ENCODE measurements around the gene PILRA. TPM values are rescaled to one million over a fixed set of nuclear protein-coding genes. Genes with fewer than 3 reads are reported as not detected.

PILRA gene
- total and polyA plus RNA-seq, 2 of the 13 experiments (the other 11 are each of a cell fraction or from before 2014, with no cell fraction given) = 0.13 to 1.3 TPM

DNA sequence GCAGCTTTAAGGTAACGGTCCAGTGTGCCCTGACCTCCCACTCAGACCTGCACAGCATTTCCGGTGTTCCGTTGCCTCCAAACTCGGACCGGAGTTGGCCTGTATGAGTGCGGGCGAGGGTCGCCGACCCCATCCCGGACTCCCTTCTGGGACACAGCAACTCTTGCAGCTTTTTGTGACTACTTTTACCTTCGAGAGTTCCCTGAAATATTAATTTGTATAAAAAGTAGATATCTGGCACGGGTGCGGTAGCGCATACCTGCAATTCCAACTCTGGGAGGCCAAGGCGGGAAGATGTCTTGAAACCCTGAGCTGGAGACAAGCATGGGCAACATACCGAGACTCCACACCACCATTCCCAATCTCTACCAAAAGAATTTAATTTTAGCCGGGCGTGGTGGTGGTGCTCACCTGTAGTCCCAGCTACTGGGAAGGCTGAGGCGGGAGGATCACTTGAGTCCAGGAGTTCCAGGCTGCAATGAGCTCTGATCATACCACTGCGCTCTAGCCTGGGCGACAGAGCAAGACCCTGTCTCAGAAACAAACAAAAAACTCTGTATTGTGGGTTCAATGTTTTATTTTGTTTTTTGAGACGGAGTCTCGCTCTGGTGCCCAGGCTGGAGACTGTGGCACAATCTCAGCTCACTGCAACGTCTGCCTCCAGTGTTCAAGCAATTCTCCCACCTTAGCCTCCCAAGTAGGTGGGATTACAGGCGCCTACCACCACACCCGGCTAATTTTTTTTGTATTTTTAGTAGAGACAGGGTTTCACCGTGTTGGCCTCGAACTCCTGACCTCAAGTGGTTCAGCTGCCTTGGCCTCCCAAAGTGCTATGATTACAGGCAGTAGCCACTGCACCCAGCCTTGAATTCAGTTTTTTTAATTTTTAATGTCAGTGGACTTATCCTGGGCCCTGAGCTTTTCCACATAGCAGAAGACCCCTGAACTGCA is 64.1 kb downstream of the PILRA start:
- in situ Hi-C loops (cut with HindIII; ENCODE audit: extremely low pct_ligation_motif_present, low pct_unique_long_range_greater_than_20kb) (no loop called here), intact Hi-C loops (cut with micrococcal nuclease; ENCODE audit: unreplicated experiment) (no loop called here)
- BruUV-seq (replicated peaks) = no TSS peak
- H3K4me2 ChIP-seq (ENCODE audit: low read depth, low read length) = no peak overlapping the region
- no peak for ATAC-seq
- peak overlapping the region; percentile 90 for H3K27ac ChIP-seq (ENCODE audit: extremely low read length, insufficient read depth, low read length)
- H3K27me3 ChIP-seq (ENCODE audit: control insufficient read depth in 1 of 2, insufficient read depth in 2 of 2, low read length in 2 of 2) = no peaks in the 10 kb centered on the region; a peak in 1 of 5 replicates
- TF ChIP-seq ZXDC (CRISPR knock-in tag; IDR thresholded peaks at IDR 0.05) (no peak), TCF12 (IDR thresholded peaks at IDR 0.05) (no peak), TCF12 (CRISPR knock-in tag; IDR thresholded peaks at IDR 0.05) (0 out of 2 replicates have a peak, but pooled peaks have one; percentile 25)
- no peaks in the 10 kb centered on the region for H3K9me3 ChIP-seq (ENCODE audit: low read length)
- H2AFZ ChIP-seq (ENCODE audit: low read length) = no peak overlapping the region
- H3K4me3 ChIP-seq (replicated peaks in 1 of 3; ENCODE audit: insufficient read depth in 1 of 3, low read depth in 2 of 3, low read length in 3 of 3) = no peak overlapping the region
- WGBS (ENCODE audit: low lambda C conversion rate) = 94% methylated on average over 28 of the region's 28 CpGs
- no peak for DNase-seq (ENCODE audit: low spot score)
- no peak for FAIRE-seq
- H3K36me3 ChIP-seq (replicated peaks in 1 of 2; ENCODE audit: control insufficient read depth in 1 of 2, insufficient read depth in 2 of 2, low read length in 2 of 2) = peaks cover 5 to 19% of the 10 kb centered on the region in 2 experiments
- H3K4me1 ChIP-seq (ENCODE audit: insufficient read depth, low read length) = peaks cover 55% of the 10 kb centered on the region
- ChIA-PET CTCF (ENCODE audit: low intra/inter-chr PET ratio, low total read pairs) (no interaction called here), POLR2A (interaction anchor here (0.6 to 6.0 kb wide), 12 partner anchors 8 to 336 kb away, joined by 3 to 72 read pairs (median 5); partner anchors contain the start of genes AP4M1, FBXO24, LRCH4 and MCM7)
- no peak overlapping the region for H3K9ac ChIP-seq (ENCODE audit: insufficient read depth, low read depth, low read length)
- H4K20me1 ChIP-seq (ENCODE audit: insufficient read depth, low read length) = no peaks in the 10 kb centered on the region
- peaks cover 16% of the 10 kb centered on the region for H3K79me2 ChIP-seq (ENCODE audit: insufficient read depth, low read length)

All from HepG2 (cell line).